WERI-Rb-1 (cell line): ENCODE measurements around the gene VPS37C.
A peak's percentile ranks its signal among the peaks of the same experiment; 100 is the strongest.

Experiments
- DNase-seq: peaks from one replicate; pipeline ENCODE4 v3.0.0-alpha.2; 2020
- H3K27ac ChIP-seq: fragments of 250-450 bp; sonication (Bioruptor Pico); 2 replicates; pipeline ENCODE4 v1.5.1; 2020; ENCODE audit warnings: mild to moderate bottlenecking, moderate library complexity
- H3K27me3 ChIP-seq: fragments of 250-450 bp; sonication (Bioruptor Pico); 2 replicates; pipeline ENCODE4 v1.5.1; 2021; ENCODE audit warnings: mild to moderate bottlenecking, low read depth, moderate library complexity; ENCODE audit not compliant: insufficient read depth, severe bottlenecking
- H3K36me3 ChIP-seq: fragments of 250-450 bp; sonication (Bioruptor Pico); 2 replicates; pipeline ENCODE4 v1.5.1; 2020; ENCODE audit warnings: mild to moderate bottlenecking, moderate library complexity
- H3K4me3 ChIP-seq: 2 replicates; pipeline ENCODE4 v1.5.1; 2011; ENCODE audit warnings: low read depth, mild to moderate bottlenecking, control low read depth, low read length
- H3K9me3 ChIP-seq: fragments of 250-450 bp; sonication (Bioruptor Pico); 2 replicates; pipeline ENCODE4 v1.5.1; 2021; ENCODE audit warnings: mild to moderate bottlenecking, moderate library complexity; ENCODE audit not compliant: severe bottlenecking
- TF ChIP-seq, protein P1 (sequence below): IDR thresholded peaks from 2 replicates; pipeline ENCODE4 v1.5.1; 2011; ENCODE audit warnings: low read depth, mild to moderate bottlenecking, control low read depth, inconsistent platforms, low read length

VPS37C gene

DNA sequence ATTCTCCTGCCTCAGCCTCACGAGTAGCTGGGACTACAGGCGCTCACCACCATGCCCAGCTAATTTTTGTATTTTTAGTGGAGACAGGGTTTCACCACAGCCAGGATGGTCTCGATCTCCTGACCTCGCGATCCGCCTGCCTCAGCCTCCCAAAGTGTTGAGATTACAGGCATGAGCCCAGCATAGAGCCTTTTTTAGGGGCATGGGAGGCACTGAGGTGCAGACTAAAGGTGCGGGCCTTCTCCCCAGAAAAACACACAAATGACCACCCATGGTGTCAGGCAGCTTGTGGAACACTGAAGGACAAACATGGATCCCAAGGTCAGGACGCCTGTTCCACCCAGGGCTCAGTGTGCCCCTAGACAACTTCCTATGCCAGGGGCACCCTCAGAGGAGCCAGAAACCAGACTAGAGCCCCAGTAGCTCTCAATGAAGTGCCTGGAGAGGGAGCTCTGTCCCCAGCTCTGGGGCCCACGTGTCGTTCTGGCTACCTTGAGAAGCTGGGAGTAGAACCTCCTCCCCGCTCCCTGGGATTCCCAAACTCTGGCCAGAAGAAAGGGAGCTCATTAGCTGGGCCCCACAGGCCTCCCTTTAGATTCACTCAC, 80.1 kb downstream of the VPS37C start:
- no peak overlapping the region for H3K4me3 ChIP-seq

DNA sequence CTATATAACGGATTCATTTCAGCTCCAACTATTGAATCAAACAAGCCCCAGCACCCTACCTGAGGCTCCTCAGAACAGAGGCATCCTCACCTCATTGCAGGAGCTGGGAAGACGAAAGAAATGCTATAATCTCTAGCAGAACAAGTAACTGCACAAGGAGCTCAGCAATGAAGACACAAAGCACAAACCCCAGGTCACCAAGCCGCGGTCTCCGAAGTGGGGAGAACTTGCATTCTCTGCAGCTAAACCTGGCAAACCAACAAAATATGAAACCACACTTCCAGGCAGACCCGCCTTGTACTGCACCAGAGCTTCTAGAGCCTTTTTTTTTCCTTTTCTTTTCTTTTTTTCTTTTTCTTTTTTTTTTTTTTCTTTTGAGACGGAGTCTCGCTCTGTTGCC, 80.7 kb downstream of the VPS37C start:
- no peaks in the 10 kb centered on the region for H3K27me3 ChIP-seq
- DNase-seq: no peak
- peaks cover 4% of the 10 kb centered on the region for H3K9me3 ChIP-seq
- H3K36me3 ChIP-seq: no peaks in the 10 kb centered on the region
- TF ChIP-seq, protein P1, sequence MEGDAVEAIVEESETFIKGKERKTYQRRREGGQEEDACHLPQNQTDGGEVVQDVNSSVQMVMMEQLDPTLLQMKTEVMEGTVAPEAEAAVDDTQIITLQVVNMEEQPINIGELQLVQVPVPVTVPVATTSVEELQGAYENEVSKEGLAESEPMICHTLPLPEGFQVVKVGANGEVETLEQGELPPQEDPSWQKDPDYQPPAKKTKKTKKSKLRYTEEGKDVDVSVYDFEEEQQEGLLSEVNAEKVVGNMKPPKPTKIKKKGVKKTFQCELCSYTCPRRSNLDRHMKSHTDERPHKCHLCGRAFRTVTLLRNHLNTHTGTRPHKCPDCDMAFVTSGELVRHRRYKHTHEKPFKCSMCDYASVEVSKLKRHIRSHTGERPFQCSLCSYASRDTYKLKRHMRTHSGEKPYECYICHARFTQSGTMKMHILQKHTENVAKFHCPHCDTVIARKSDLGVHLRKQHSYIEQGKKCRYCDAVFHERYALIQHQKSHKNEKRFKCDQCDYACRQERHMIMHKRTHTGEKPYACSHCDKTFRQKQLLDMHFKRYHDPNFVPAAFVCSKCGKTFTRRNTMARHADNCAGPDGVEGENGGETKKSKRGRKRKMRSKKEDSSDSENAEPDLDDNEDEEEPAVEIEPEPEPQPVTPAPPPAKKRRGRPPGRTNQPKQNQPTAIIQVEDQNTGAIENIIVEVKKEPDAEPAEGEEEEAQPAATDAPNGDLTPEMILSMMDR: no peak
- H3K27ac ChIP-seq: no peak overlapping the region
- no peak overlapping the region for H3K4me3 ChIP-seq

More for the DNA sequence above, 80.1 kb downstream of the VPS37C start:
- Histone ChIP-seq H3K27me3 (no peaks in the 10 kb centered on the region), H3K9me3 (peaks cover 4% of the 10 kb centered on the region), H3K36me3 (no peaks in the 10 kb centered on the region), H3K27ac (no peak overlapping the region)
- DNase-seq: no peak
- TF ChIP-seq, protein P1: peak; percentile 48; the same call in 1 of the 2 replicates
